Lung (tissue), 12 donors: ENCODE results near the gene UVSSA. TPM values are rescaled to one million over a fixed set of nuclear protein-coding genes. Genes with fewer than 3 reads are reported as not detected.

Experiments used
- ATAC-seq: fragments of 200-7000 bp; cut with Tn5 transposase; one replicate; pipeline ENCODE4 v1.9.1; 2020; ENCODE audit warnings: moderate number of reproducible peaks; ENCODE audit not compliant: insufficient read depth, low FRiP score
- DNase-seq, 3 donors: peaks; one replicate each; pipeline ENCODE4 v3.0.0-alpha.2; 2013 to 2017
- H3K27ac ChIP-seq, 2 donors: one replicate each; pipeline ENCODE4 v1.5.1; 2013; ENCODE audit warnings: mild to moderate bottlenecking in 2 of 2, moderate library complexity in 2 of 2, control low read depth in 1 of 2, inconsistent platforms in 1 of 2, low read depth in 1 of 2, low read length in 1 of 2
- H3K27me3 ChIP-seq, 3 donors: one replicate each; pipeline ENCODE4 v1.5.1; 2013; ENCODE audit warnings: low read length in 2 of 3; ENCODE audit not compliant: control insufficient read depth in 3 of 3, insufficient read depth in 3 of 3
- H3K36me3 ChIP-seq, 4 donors: one replicate each; pipeline ENCODE4 v1.5.1; 2013; ENCODE audit warnings: low read length in 4 of 4, mild to moderate bottlenecking in 1 of 4, moderate library complexity in 1 of 4; ENCODE audit not compliant: control insufficient read depth in 4 of 4, insufficient read depth in 4 of 4
- H3K4me1 ChIP-seq, 5 donors: one replicate each; pipeline ENCODE4 v1.5.1; 2013; ENCODE audit warnings: low read length in 5 of 5, mild to moderate bottlenecking in 2 of 5, moderate library complexity in 1 of 5; ENCODE audit not compliant: control insufficient read depth in 5 of 5, insufficient read depth in 5 of 5
- H3K4me3 ChIP-seq: one replicate; pipeline ENCODE4 v1.5.1; 2013; ENCODE audit warnings: mild to moderate bottlenecking, control low read depth, moderate library complexity
- H3K9ac ChIP-seq, 2 donors: one replicate each; pipeline ENCODE4 v1.5.1; 2013; ENCODE audit warnings: low read length in 2 of 2, control low read depth in 1 of 2; ENCODE audit not compliant: insufficient read depth in 1 of 2
- H3K9me3 ChIP-seq, 4 donors: one replicate each; pipeline ENCODE4 v1.5.1; 2013; ENCODE audit warnings: low read length in 3 of 4, mild to moderate bottlenecking in 1 of 4, moderate library complexity in 1 of 4; ENCODE audit not compliant: control insufficient read depth in 4 of 4, insufficient read depth in 3 of 4
- WGBS, 2 donors: extraction: QIAGEN DNeasy Blood & Tissue Kit; methylation state at CpG; one replicate each; pipeline ENCODE4 v1.1.7; 2013; 5-methylcytosine and 5-hydroxymethylcytosine counted together
- polyA plus RNA-seq, 2 donors: library from polyadenylated mRNA; stranded (reverse); fragments of 200-250 nt; gene quantifications; one replicate each; pipeline ENCODE4 v1.2.1, GENCODE V29; 2013
- total RNA-seq, 2 donors: library from RNA; depleted of rRNA in 1 of 2; stranded (reverse); fragments of >200 nt in 1 of 2; gene quantifications; one replicate each; pipeline ENCODE4 v1.2.1, GENCODE V29; 2014 to 2021
- TF ChIP-seq, protein P1 (sequence below): IDR thresholded peaks from 2 replicates; pipeline ENCODE4 v1.5.1; 2012; ENCODE audit warnings: mild to moderate bottlenecking; ENCODE audit errors: control extremely low read depth, extremely low read depth
- donor health status: control.
- donor health status: control.
- donor health status: Bipolar disorder and iron deficiency.
- donor health status: healthy.
- donor health status: DM: yes; HTN: yes; CAD: no.

Gene UVSSA
- total and polyA plus RNA-seq, 4 donors = 9.8 to 50.9 (median 17.7) TPM

DNA sequence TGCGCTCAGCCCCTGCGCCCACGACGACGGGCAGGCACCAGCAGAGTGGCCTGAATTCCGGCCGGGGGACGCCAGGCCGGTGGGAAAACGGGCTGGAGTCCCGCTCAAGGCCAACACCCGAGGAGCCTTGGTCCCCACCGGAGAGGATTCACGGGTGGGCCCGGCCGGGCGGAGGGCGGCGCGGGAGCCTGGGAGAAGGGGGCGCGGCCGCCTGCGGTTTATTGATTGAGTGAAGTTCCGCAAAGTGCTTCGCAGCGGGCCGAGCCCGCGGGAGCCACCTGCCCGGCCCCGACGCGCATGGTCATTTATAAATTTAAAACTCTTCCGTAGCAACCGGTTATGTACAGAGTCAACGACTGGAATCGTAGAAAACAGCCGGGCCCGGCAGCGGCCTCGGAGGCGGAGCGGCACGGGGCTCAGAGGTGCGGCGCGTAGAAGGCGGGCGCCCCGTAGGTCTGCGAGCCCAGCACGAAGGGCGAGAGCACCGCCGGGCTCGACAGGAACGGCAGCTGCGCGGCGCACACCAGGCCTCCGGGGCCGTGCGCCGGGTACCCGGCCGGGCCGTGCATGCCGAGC, 55.6 kb downstream of the UVSSA start:
- H3K27me3 ChIP-seq = peaks cover 16 to 47% (median 38%) of the 10 kb centered on the region in 3 donors

DNA sequence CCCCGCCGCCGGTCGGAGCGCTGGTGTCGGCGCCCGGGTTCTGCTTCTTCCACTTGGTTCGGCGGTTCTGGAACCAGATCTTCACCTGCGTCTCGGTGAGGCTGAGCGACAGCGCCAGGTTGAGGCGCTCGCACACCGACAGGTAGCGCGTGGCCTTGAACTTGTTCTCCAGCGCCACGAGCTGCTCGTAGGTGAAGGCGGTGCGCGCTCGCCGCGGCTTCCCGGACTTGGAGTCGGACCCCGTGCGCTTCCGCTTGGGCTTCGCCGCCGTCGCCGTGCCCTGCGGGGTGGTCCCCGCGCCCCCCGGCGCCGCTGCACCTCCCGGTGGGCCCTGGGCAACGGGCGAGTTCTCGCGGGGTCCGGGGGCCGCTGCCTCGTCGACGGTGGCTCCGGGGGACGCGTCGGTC, 56.2 kb downstream of the UVSSA start:
- H3K36me3 ChIP-seq = no peaks in the 10 kb centered on the region
- 4 to 5% methylated on average over 55 to 58 of the region's 58 CpGs for WGBS, 2 donors
- H3K4me3 ChIP-seq = no peak overlapping the region
- H3K27me3 ChIP-seq = peaks cover 19 to 53% (median 39%) of the 10 kb centered on the region in 3 donors
- no peak overlapping the region for H3K9ac ChIP-seq
- DNase-seq (no peak), ATAC-seq (no peak)
- no peak overlapping the region for H3K27ac ChIP-seq
- peaks cover 0 to 7% (median 0%) of the 10 kb centered on the region in 4 donors for H3K9me3 ChIP-seq
- TF ChIP-seq, protein P1, sequence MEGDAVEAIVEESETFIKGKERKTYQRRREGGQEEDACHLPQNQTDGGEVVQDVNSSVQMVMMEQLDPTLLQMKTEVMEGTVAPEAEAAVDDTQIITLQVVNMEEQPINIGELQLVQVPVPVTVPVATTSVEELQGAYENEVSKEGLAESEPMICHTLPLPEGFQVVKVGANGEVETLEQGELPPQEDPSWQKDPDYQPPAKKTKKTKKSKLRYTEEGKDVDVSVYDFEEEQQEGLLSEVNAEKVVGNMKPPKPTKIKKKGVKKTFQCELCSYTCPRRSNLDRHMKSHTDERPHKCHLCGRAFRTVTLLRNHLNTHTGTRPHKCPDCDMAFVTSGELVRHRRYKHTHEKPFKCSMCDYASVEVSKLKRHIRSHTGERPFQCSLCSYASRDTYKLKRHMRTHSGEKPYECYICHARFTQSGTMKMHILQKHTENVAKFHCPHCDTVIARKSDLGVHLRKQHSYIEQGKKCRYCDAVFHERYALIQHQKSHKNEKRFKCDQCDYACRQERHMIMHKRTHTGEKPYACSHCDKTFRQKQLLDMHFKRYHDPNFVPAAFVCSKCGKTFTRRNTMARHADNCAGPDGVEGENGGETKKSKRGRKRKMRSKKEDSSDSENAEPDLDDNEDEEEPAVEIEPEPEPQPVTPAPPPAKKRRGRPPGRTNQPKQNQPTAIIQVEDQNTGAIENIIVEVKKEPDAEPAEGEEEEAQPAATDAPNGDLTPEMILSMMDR = no peak
- H3K4me1 ChIP-seq = peaks cover 0 to 22% (median 0%) of the 10 kb centered on the region in 5 donors

More for the DNA sequence above, 55.6 kb downstream of the UVSSA start:
- H3K9me3 ChIP-seq = peaks cover 0 to 6% (median 0%) of the 10 kb centered on the region in 4 donors
- ATAC-seq (no peak), DNase-seq (peak in 1 of 3 donors; percentile 12)
- H3K36me3 ChIP-seq = no peaks in the 10 kb centered on the region
- H3K4me1 ChIP-seq = peaks cover 0 to 22% (median 0%) of the 10 kb centered on the region in 5 donors
- no peak overlapping the region for H3K27ac ChIP-seq
- H3K4me3 ChIP-seq = no peak overlapping the region
- 4 to 5% methylated on average over 69 of the region's 69 CpGs for WGBS, 2 donors
- TF ChIP-seq, protein P1 = no peak
- no peak overlapping the region for H3K9ac ChIP-seq

DNA sequence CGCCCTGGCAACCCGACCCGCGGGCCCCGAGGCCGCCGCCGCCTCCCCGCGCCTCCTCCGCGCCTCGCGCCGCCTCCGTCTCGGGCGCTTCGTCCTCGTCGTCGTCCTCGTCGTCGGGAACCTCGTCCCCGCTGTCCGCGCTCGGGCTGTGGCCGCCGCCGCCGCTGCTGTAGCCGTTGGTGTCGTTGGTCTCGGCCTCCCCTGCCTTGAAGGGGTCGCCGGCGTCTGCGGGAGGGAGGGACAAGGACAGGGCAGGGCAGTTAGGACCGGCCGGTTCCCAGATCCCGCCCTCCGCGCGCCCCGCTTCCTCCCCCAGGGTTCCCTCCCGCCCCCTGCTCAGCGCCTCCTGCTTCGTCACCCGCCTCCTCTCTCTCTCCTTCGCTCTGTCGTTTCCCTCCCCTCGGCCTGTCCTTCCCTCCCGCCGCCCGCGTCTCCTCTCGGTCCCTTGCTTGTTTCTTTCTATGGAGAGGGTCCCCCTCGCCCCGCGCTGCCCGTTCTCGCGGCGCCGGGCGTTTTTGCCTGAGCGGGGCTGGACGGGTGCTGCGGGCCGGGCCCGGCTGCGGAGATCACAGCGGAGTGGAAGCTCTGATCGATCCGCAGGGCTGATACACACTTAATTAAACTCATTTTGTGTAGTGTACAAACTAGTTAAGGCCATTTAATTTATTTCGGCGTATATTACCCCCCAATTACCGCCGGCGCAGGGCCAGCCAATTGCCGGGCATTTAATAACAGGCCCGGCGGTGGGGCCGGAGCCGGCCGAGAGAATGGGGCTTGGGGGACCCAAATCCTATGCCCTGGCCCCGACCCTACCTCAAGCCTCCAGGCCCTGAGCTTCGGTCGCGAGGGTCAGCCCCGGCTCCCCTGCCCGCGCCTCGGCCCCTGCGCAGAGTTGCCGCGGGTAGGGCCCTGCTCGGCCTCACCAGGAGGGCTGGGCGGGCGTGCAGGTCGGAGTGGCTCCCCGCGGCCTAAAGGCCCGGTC, 56.9 kb downstream of the UVSSA start:
- peaks cover 0 to 10% (median 0%) of the 10 kb centered on the region in 4 donors for H3K9me3 ChIP-seq
- 5 to 8% methylated on average over 98 to 107 of the region's 107 CpGs for WGBS, 2 donors
- TF ChIP-seq, protein P1 = no peak
- H3K27ac ChIP-seq = no peak overlapping the region
- no peak overlapping the region for H3K4me3 ChIP-seq
- H3K4me1 ChIP-seq = peaks cover 0 to 22% (median 0%) of the 10 kb centered on the region in 5 donors
- no peak for DNase-seq
- peaks cover 24 to 60% (median 39%) of the 10 kb centered on the region in 3 donors for H3K27me3 ChIP-seq
- no peak overlapping the region for H3K9ac ChIP-seq
- H3K36me3 ChIP-seq = no peaks in the 10 kb centered on the region
- no peak for ATAC-seq
